Left ventricle myocardium superior (tissue), 1 donor: Measurements from ENCODE around the gene IRS1. TPM values are rescaled to one million over a fixed set of nuclear protein-coding genes. Genes with fewer than 3 reads are reported as not detected.

Experiments
- ATAC-seq: fragments of 200-7000 bp; cut with Tn5 transposase; one replicate; pipeline ENCODE4 v1.9.1; 2020; ENCODE audit warnings: mild to moderate bottlenecking, moderate library complexity
- DNase-seq: peaks from one replicate; pipeline ENCODE4 v3.0.0-alpha.2; 2020
- intact Hi-C: fragments of 100-400 bp; cut with micrococcal nuclease; formaldehyde crosslinking; loops from one replicate; pipeline ENCODE4 v1.11.0; 2022
- total RNA-seq: library from RNA; stranded (reverse); fragmentation: NEBNext Ultra II Directional; extraction: Animal tissue kit (Norgen Biotek cat#: 25700); gene quantifications from one replicate; pipeline ENCODE4 v1.2.1, GENCODE V29; 2021
- donor health status: DM: no; HTN: yes; CAD: no; lungs with severe emphysema.

The IRS1 gene
- total RNA-seq, 1 donor from 2014 or later, result 24.1 TPM

GRCh38 chr2:226738821-226739544 is 60.6 kb downstream of the IRS1 start:
- intact Hi-C loops, result no loop called here
- DNase-seq (no peak), ATAC-seq (peak; percentile 60)

- ATAC-seq (no peak), DNase-seq (no peak)
- intact Hi-C loops, result no loop called here
These were observed 61.3 kb downstream of the IRS1 start for GRCh38 chr2:226738191-226738820.

GRCh38 chr2:226736382-226736781 is 63.2 kb downstream of the IRS1 start:
- intact Hi-C loops, result no loop called here
- ATAC-seq, result no peak

GRCh38 chr2:226733927-226734564 is 65.6 kb downstream of the IRS1 start:
- ATAC-seq (no peak), DNase-seq (no peak)
- intact Hi-C loops, result no loop called here

More at GRCh38 chr2:226736382-226736781, 63.2 kb downstream of the IRS1 start:
- DNase-seq, result no peak

GRCh38 chr2:226733189-226733858 is 66.3 kb downstream of the IRS1 start:
- DNase-seq (no peak), ATAC-seq (peak; percentile 68)
- intact Hi-C loops, result no loop called here

GRCh38 chr2:226732478-226733188 is 67.0 kb downstream of the IRS1 start:
- DNase-seq, result no peak
- no peak for ATAC-seq
- intact Hi-C loops, result no loop called here

- intact Hi-C loops, result no loop called here
- ATAC-seq, result peak; percentile 77
- no peak for DNase-seq
These were observed 69.1 kb downstream of the IRS1 start for GRCh38 chr2:226730481-226730880.

- DNase-seq (no peak), ATAC-seq (no peak)
- intact Hi-C loops, result no loop called here
These were observed 70.6 kb downstream of the IRS1 start for GRCh38 chr2:226728996-226729395.

- intact Hi-C loops, result no loop called here
- no peak for ATAC-seq
- no peak for DNase-seq
These were observed 72.4 kb downstream of the IRS1 start for GRCh38 chr2:226727251-226727650.

- ATAC-seq (no peak), DNase-seq (no peak)
- intact Hi-C loops, result no loop called here
These were observed 73.1 kb downstream of the IRS1 start for GRCh38 chr2:226726546-226726945.

- ATAC-seq (peak; percentile 6), DNase-seq (peak; percentile 30)
- intact Hi-C loops, result no loop called here
These were observed 74.3 kb downstream of the IRS1 start for GRCh38 chr2:226725126-226725860.

- ATAC-seq (no peak), DNase-seq (peak; percentile 71)
- intact Hi-C loops, result no loop called here
These were observed 78.1 kb downstream of the IRS1 start for GRCh38 chr2:226721541-226721940.

- DNase-seq (no peak), ATAC-seq (no peak)
- intact Hi-C loops, result no loop called here
These were observed 78.7 kb downstream of the IRS1 start for GRCh38 chr2:226720948-226721347.

GRCh38 chr2:226717719-226718118 is 81.9 kb downstream of the IRS1 start:
- ATAC-seq, result no peak
- no peak for DNase-seq
- intact Hi-C loops, result no loop called here

- DNase-seq (no peak), ATAC-seq (no peak)
- intact Hi-C loops, result no loop called here
These were observed 83.5 kb downstream of the IRS1 start for GRCh38 chr2:226716126-226716525.

- no peak for DNase-seq
- ATAC-seq, result no peak
These were observed 84.2 kb downstream of the IRS1 start for GRCh38 chr2:226715347-226715990.

GRCh38 chr2:226712941-226713340 is 86.7 kb downstream of the IRS1 start:
- intact Hi-C loops, result no loop called here
- no peak for ATAC-seq
- no peak for DNase-seq

More at GRCh38 chr2:226715347-226715990, 84.2 kb downstream of the IRS1 start:
- intact Hi-C loops, result no loop called here

GRCh38 chr2:226711606-226712296 is 87.9 kb downstream of the IRS1 start:
- DNase-seq, result no peak
- ATAC-seq, result no peak
- intact Hi-C loops, result no loop called here
